ENCODE measurements around the gene CD82.
A peak's percentile ranks its signal among the peaks of the same experiment; 100 is the strongest.

The CD82 gene

DNA sequence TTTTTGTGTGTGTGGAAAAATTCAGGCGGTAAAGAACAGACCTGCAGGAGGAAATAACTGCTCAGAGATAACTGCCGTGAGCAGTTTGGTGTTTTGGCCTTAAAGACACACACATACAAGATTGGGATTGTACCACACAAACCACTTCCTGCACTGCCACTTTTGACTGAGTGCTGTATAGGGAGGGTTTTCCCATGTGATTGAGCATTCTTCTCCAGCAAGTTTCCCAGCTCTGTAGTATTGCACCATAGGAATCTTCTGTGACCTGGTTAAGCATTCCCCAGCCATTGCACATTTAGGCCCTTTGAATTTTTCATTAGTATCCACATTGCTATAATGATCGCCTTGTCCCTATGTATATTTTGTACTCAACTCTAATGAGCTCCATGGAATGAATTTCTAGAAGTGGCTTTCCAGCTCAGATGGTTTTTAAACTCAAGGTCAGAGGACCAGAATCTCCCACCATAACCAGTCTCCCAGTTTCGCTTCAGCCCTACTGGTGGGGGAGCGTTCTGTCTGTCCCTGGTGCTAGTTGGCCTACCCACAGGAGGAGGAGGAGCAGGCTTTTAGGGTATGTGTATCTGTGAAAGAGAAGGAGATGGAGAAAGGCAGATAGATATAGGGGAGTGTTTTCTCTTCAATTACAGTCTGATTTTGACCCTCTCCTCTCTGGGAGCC is 9.3 kb downstream of the CD82 start:
- Mint-ChIP-seq H3K4me1 (peaks cover 95% of the 10 kb centered on the region), H3K4me3 (peak overlapping the region; percentile 36), H3K27me3 (no peaks in the 10 kb centered on the region), H3K36me3 (peaks cover 75% of the 10 kb centered on the region), H3K27ac (peak overlapping the region; percentile 84), H3K9me3 (no peaks in the 10 kb centered on the region)
- peak; percentile 80 for ATAC-seq

DNA sequence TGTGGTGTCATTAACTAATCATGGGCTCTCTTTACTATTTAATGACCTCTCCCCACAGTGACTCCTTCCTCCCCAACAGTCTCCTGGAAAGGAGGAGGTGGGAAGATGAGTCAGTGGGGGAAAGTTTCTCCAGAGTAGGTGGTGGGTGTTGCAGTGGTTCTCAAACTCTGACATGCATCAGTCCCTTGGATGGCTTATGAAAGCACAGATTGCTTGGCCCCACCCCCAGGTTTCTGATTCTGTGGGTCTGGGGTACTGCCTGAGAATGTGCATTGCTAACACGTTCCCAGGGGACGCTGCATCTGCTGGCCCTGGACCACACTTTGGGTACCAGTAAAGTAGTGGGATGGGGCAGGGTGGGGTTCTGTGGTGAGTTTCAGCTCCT is 9.8 kb downstream of the CD82 start:
- peaks cover 95% of the 10 kb centered on the region for H3K4me1 Mint-ChIP-seq
- ATAC-seq: no peak
- H3K27ac Mint-ChIP-seq: peak overlapping the region; percentile 84
- no peaks in the 10 kb centered on the region for H3K9me3 Mint-ChIP-seq
- peak overlapping the region; percentile 36 for H3K4me3 Mint-ChIP-seq
- no peaks in the 10 kb centered on the region for H3K27me3 Mint-ChIP-seq
- peaks cover 75% of the 10 kb centered on the region for H3K36me3 Mint-ChIP-seq

DNA sequence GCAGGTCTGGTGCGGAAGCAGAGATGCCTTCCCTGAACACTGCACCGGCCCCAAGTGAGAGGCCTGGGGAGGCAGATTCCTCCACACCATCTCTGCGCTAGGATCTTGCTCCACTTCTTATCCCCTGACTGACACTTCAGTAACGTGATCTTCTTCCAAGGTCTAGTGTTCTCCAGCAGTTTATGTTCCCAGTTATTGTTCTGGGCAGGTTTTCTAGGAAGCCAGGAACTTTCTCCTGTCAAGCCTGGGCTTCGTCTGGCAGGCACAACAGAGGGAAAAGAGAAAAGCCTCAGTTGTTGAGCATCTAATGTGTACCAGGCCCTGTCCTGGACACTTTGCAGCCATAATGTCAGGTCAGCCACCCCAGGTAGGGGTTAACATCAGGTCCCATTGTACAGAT is 10.5 kb downstream of the CD82 start:
- peak overlapping the region; percentile 84 for H3K27ac Mint-ChIP-seq
- no peak overlapping the region for H3K4me3 Mint-ChIP-seq
- no peak for ATAC-seq
- H3K27me3 Mint-ChIP-seq: no peaks in the 10 kb centered on the region
- H3K9me3 Mint-ChIP-seq: no peaks in the 10 kb centered on the region
- H3K4me1 Mint-ChIP-seq: peaks cover 95% of the 10 kb centered on the region
- H3K36me3 Mint-ChIP-seq: peaks cover 75% of the 10 kb centered on the region

DNA sequence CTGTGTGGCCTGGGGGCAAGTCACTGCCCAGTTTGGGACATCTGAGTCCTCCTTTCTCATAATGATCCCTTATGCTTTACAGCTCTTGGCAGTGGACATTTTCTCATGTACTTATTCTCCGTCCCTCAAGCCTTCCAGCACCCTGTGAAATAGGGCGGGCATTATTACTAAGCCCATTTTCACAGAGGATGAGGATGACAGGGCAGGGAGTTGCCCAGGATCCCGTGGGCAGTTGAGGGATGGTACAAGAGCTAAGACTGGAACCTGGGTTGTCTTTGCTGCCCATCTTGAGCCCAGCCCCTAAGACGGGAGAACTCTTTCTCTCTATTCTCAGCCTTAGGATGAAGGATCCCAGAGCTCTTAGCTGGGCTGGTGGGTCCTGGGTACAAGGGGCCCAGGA is 11.2 kb downstream of the CD82 start:
- Mint-ChIP-seq H3K9me3 (no peaks in the 10 kb centered on the region), H3K4me3 (no peak overlapping the region), H3K27ac (peak overlapping the region; percentile 84), H3K36me3 (peaks cover 78% of the 10 kb centered on the region), H3K4me1 (peaks cover 96% of the 10 kb centered on the region), H3K27me3 (no peaks in the 10 kb centered on the region)
- no peak for ATAC-seq

DNA sequence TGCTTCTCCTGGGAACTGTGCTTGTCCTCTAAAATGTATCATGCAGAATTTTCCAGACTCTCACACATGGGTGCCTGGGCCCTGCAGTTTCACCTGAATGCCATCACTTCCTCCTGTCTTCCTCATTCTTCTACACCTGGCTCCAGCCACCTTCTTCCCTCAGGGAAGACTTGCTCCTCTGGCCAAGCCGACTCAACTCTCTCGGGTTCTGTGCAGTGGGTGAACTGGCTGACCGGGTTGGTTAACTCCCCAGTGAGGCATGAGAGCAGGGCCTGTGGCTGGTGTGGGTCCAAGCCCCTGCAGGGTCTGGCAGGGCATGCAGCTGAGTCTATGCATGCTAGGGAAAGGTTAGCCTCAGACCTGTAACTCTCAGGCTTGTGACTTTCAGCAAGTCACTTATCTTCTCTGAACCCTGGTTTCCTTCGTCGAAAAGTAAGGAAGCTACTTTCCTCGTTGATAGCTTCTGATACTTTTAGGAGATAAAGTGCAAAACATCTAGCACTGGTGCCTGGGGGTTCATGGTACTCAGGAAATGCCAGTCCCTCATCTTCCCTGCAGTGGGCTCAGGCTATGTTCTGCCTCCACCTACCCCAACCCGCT is 11.9 kb downstream of the CD82 start:
- Mint-ChIP-seq H3K4me1 (peaks cover 96% of the 10 kb centered on the region), H3K4me3 (peak overlapping the region; percentile 76), H3K27ac (peak overlapping the region; percentile 84), H3K9me3 (no peaks in the 10 kb centered on the region), H3K27me3 (no peaks in the 10 kb centered on the region), H3K36me3 (peaks cover 78% of the 10 kb centered on the region)
- ATAC-seq: no peak

DNA sequence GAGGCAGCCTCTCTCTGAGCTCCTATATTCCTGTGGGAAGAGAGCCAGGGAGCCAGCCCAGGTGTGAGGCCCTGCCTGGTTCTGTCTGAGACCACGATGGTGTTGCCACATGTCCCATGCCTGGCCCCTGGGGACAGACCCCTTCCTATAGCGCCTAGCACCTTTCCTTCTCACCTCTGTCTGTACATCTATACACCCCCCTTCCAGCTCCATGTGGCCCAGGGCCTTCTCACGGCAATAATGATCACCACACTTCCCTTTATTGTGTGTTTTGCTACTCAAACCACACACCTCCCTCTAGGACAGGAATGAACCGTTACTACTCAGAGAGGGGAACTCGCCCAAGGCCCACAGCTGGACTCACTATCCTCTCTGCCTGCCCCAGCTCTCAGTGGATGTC is 12.8 kb downstream of the CD82 start:
- no peaks in the 10 kb centered on the region for H3K27me3 Mint-ChIP-seq
- peak overlapping the region; percentile 76 for H3K4me3 Mint-ChIP-seq

DNA sequence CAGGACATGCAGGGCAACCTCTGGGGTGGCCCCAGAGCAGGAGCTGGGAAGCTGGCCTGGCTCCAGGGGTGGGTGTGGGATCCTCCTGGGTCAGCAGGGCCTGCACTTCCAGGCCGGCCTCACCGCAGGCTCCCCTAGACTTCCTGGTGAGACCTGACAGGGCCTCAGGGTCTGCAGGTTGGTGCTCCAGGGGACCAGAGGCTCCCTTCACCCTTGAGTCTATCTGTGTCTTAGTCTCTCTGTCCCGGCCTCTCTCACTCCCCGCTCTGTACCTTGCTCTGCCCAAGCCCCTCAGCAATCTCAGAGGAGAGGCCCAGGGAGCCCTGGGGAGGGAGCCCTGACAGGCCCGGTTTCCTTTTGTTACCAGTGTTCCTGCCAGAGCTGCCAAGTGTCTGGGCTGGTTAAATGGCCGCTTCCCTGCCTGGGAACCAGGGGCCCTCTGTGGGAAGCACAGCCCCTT is 13.9 kb downstream of the CD82 start:
- H3K27me3 Mint-ChIP-seq: no peaks in the 10 kb centered on the region
- peak overlapping the region; percentile 84 for H3K27ac Mint-ChIP-seq
- no peaks in the 10 kb centered on the region for H3K9me3 Mint-ChIP-seq
- H3K4me3 Mint-ChIP-seq: no peak overlapping the region
- no peak for ATAC-seq
- peaks cover 96% of the 10 kb centered on the region for H3K4me1 Mint-ChIP-seq
- H3K36me3 Mint-ChIP-seq: peaks cover 78% of the 10 kb centered on the region

More for the DNA sequence above, 12.8 kb downstream of the CD82 start:
- peak; percentile 82 for ATAC-seq
- peak overlapping the region; percentile 84 for H3K27ac Mint-ChIP-seq
- no peaks in the 10 kb centered on the region for H3K9me3 Mint-ChIP-seq
- H3K4me1 Mint-ChIP-seq: peaks cover 96% of the 10 kb centered on the region
- H3K36me3 Mint-ChIP-seq: peaks cover 78% of the 10 kb centered on the region

DNA sequence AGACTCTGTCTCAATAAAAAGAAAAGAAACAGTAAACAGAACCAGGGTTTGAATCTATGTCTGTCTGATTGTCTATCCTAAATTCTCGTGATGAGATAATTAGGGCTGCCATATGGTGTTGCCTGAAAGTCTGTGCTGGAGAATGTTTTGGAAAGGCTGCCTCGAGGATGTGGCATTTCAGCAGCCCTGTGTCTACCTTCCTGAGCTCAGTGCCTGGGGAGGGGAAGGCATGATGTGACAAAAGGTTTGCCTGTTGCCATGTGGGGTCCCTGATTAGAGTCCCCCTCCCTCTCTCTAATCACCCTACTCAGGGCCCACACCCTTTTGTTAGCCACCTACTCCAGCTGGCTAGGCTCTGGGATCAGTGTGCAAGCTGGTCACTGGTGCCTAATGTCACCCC is 15.2 kb downstream of the CD82 start:
- Mint-ChIP-seq H3K4me3 (no peak overlapping the region), H3K9me3 (no peaks in the 10 kb centered on the region), H3K4me1 (peaks cover 95% of the 10 kb centered on the region), H3K27me3 (no peaks in the 10 kb centered on the region), H3K36me3 (peaks cover 89% of the 10 kb centered on the region), H3K27ac (peak overlapping the region; percentile 84)
- ATAC-seq: no peak

DNA sequence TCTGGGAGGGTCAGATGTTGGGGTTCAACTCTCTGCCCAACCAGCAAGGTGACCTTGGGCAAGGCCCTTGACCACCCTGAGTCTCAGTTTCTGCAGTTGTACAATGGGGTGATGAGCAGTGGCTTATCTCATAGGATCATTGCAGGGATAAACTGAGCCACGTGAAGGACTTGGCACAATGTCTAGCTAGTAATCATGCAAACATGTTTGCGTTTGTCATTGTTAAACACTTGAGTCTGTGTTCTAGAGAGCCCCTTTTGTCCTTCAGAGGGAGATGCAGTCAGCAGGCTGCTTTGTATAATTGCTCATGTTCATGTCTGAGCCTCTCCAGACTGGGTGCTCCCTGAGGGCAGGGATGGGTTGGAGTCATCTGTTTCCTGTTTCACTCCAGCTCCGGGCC is 15.8 kb downstream of the CD82 start:
- H3K27ac Mint-ChIP-seq: no peak overlapping the region
- H3K4me1 Mint-ChIP-seq: peaks cover 89% of the 10 kb centered on the region
- no peak overlapping the region for H3K4me3 Mint-ChIP-seq
- H3K36me3 Mint-ChIP-seq: peaks cover 83% of the 10 kb centered on the region
- no peaks in the 10 kb centered on the region for H3K9me3 Mint-ChIP-seq
- H3K27me3 Mint-ChIP-seq: no peaks in the 10 kb centered on the region
- ATAC-seq: no peak

DNA sequence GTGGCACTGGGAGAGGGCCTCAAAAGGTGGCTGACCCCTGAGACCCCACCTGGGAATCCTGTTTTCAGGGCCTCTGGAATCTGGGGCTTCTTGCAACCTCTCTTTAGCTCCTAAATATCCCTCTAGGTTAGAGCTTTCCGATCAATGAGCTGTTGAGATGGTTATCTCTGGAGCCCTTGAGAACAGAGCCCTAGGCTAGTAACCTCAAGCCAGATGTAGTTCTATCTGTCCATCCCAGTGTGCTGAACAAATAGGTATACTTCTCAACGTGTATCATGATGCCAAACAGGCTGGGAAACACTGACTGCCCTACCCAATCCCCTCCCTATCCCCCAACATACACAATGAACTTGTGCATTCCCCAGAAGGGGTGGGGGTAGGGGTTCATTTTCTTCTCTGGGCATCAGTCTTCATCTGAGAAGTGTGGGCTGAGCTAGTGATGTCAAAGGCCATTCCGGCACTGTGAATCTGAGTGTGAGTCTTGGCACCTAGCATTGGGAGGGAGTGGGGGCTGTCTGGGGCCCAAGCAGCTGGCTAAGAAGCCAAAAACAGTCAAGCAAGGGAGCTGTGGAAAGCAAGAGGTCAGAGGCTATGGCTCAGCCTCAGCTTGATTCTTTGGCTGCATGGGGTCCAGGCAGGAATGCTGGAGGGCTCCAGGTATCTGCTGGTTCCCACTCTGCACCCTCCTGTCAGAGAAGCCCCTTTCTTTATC is 17.3 kb downstream of the CD82 start:
- Mint-ChIP-seq H3K27ac (peak overlapping the region; percentile 82), H3K4me3 (no peak overlapping the region), H3K27me3 (no peaks in the 10 kb centered on the region), H3K36me3 (peaks cover 84% of the 10 kb centered on the region), H3K9me3 (no peaks in the 10 kb centered on the region), H3K4me1 (peaks cover 85% of the 10 kb centered on the region)
- ATAC-seq: no peak

DNA sequence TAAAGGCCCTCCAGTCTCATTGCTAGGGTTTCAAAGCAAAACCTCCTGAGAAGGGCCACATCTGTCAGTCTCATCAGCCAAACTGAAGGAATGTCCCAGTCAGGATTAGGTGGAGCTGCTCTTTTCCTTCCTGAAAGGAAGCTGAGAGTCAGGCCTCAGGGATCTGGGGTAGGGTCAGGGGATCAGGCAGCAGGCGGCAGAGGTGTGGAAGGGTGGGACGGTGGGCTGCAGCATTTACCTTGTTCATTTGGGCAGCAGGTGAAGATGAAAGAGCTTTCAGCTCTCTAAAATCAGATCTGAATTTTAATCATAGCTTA is 17.8 kb downstream of the CD82 start:
- no peaks in the 10 kb centered on the region for H3K27me3 Mint-ChIP-seq
- H3K4me1 Mint-ChIP-seq: peaks cover 82% of the 10 kb centered on the region
- no peak overlapping the region for H3K4me3 Mint-ChIP-seq
- no peak for ATAC-seq
- peak overlapping the region; percentile 82 for H3K27ac Mint-ChIP-seq
- no peaks in the 10 kb centered on the region for H3K9me3 Mint-ChIP-seq
- peaks cover 86% of the 10 kb centered on the region for H3K36me3 Mint-ChIP-seq

DNA sequence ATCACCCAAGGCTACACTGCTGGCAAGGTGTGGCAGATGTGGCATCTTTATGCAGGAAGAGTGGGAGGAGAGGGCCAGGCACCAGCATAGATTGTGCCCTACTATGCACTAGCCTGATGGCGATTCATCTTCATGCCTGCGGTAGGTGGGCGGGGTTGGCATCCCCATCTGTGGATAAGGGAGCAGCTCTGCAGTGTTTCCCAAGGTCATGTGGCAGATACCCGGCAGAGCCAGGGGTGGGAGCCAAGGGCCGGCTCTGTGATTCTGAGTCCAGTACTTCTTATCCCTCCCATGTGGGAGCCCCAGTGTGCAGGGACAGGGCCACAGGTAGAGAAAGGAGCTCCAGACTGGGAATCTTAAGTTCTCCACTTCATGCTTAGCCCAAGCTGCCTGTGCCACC is 20.0 kb downstream of the CD82 start:
- Mint-ChIP-seq H3K27ac (peak overlapping the region; percentile 82), H3K27me3 (no peaks in the 10 kb centered on the region), H3K4me1 (peaks cover 81% of the 10 kb centered on the region), H3K4me3 (no peak overlapping the region), H3K9me3 (no peaks in the 10 kb centered on the region), H3K36me3 (peaks cover 88% of the 10 kb centered on the region)
- no peak for ATAC-seq

DNA sequence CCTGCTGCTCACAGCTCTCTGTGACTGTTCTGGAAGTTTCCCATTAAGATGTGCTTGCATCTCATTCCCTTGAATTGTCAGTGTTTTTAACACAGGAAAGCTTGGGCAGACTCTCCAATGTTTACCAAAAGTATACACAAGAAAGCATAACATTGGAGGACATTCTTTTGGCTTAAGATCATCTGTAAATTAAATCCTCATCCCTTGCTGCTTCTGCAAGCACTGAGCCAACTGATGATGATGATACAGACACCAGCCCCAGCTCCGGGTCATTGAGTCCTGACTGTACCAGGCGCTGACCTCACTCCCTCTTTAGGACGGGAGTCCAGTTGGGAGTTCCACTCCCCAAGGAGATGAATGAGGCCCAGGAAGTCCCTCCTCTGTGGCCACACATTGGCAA is 23.8 kb downstream of the CD82 start:
- peaks cover 86% of the 10 kb centered on the region for H3K36me3 Mint-ChIP-seq
- no peak for ATAC-seq
- H3K4me1 Mint-ChIP-seq: peaks cover 80% of the 10 kb centered on the region
- no peak overlapping the region for H3K4me3 Mint-ChIP-seq
- H3K27ac Mint-ChIP-seq: peak overlapping the region; percentile 91
- H3K27me3 Mint-ChIP-seq: no peaks in the 10 kb centered on the region
- no peaks in the 10 kb centered on the region for H3K9me3 Mint-ChIP-seq

DNA sequence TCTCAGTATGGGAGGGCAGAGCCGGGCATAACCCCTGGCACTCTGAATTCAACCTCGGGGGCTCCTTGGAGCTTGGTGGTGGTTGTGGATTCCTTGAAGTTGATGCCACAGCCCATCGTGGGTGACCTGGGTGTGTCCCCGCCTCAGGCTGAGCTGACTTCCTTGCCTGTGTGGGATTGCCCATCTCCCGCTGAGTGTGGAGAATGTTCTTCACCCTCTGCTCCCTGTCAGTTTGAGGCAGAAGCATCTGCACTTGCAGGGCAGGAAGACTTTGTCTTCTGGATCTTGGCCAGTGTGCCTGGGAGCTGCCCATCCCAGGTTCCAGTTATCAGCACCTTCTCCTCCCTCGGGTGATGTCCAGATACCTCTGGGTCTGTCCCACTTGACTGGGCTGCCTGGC is 25.3 kb downstream of the CD82 start:
- H3K27ac Mint-ChIP-seq: peak overlapping the region; percentile 91
- peaks cover 85% of the 10 kb centered on the region for H3K36me3 Mint-ChIP-seq
- H3K9me3 Mint-ChIP-seq: no peaks in the 10 kb centered on the region
- H3K4me1 Mint-ChIP-seq: peaks cover 82% of the 10 kb centered on the region
- no peak for ATAC-seq
- no peak overlapping the region for H3K4me3 Mint-ChIP-seq
- no peaks in the 10 kb centered on the region for H3K27me3 Mint-ChIP-seq

DNA sequence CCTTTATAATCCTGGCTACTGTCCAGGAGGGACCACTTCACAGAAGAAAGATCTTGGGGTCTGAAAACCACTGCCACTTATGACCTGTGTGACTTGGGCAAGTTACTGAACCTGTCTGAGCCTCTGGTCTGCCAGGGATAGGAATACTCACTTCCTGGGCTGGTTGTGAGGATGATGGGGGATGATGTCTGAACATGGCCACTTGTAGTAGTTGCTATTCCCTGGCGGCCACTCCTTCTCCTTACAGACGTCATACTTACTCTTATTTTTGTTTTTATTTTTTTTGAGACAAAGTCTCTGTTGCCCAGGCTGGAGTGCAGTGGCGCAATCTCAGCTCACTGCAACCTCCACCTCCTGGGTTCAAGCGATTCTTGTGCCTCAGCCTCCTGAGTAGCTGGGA is 26.1 kb downstream of the CD82 start:
- Mint-ChIP-seq H3K36me3 (peaks cover 82% of the 10 kb centered on the region), H3K27me3 (no peaks in the 10 kb centered on the region), H3K4me1 (peaks cover 88% of the 10 kb centered on the region), H3K4me3 (no peak overlapping the region), H3K27ac (peak overlapping the region; percentile 91), H3K9me3 (no peaks in the 10 kb centered on the region)
- ATAC-seq: no peak
